HEK293T (cell line): Measurements from ENCODE around the gene TPPP2.

Experiments
- ARNT ChIP-seq: fragments of 450-650 bp; IDR thresholded peaks from 2 replicates; pipeline ENCODE4 v1.6.1; 2017; ENCODE audit warnings: mild to moderate bottlenecking
- BHLHE40 ChIP-seq: fragments of 450-650 bp; IDR thresholded peaks from 2 replicates; pipeline ENCODE4 v1.6.1; 2016; ENCODE audit warnings: mild to moderate bottlenecking, moderate library complexity, borderline replicate concordance
- CTBP1 ChIP-seq: fragments of 450-650 bp; IDR thresholded peaks from 2 replicates; pipeline ENCODE4 v1.6.1; 2016; ENCODE audit warnings: borderline replicate concordance
- ELF4 ChIP-seq: fragments of 450-650 bp; IDR thresholded peaks from 2 replicates; pipeline ENCODE4 v1.6.1; 2017; ENCODE audit warnings: antibody characterized with exemption
- FOXA1 ChIP-seq: fragments of 450-650 bp; IDR thresholded peaks from 2 replicates; pipeline ENCODE4 v1.6.1; 2016; ENCODE audit warnings: mild to moderate bottlenecking
- FOXK2 ChIP-seq: fragments of 450-650 bp; IDR thresholded peaks from 2 replicates; pipeline ENCODE4 v1.6.1; 2016; ENCODE audit warnings: mild to moderate bottlenecking
- FOXM1 ChIP-seq: fragments of 450-650 bp; IDR thresholded peaks from 2 replicates; pipeline ENCODE4 v1.6.1; 2017; ENCODE audit warnings: mild to moderate bottlenecking, borderline replicate concordance
- HDGF ChIP-seq: fragments of 450-650 bp; IDR thresholded peaks from 2 replicates; pipeline ENCODE4 v1.6.1; 2017; ENCODE audit warnings: antibody characterized with exemption, borderline replicate concordance
- LEF1 ChIP-seq: fragments of 450-650 bp; IDR thresholded peaks from 2 replicates; pipeline ENCODE4 v1.6.1; 2017; ENCODE audit warnings: mild to moderate bottlenecking, borderline replicate concordance
- NFRKB ChIP-seq: fragments of 450-650 bp; IDR thresholded peaks from 2 replicates; pipeline ENCODE4 v1.6.1; 2016; ENCODE audit warnings: mild to moderate bottlenecking, moderate library complexity
- SP1 ChIP-seq: fragments of 450-650 bp; IDR thresholded peaks from 2 replicates; pipeline ENCODE4 v1.6.1; 2017
- SUZ12 ChIP-seq: fragments of 450-650 bp; IDR thresholded peaks from 2 replicates; pipeline ENCODE4 v1.6.1; 2016; ENCODE audit warnings: mild to moderate bottlenecking
- TARDBP ChIP-seq: fragments of 450-650 bp; IDR thresholded peaks from 2 replicates; pipeline ENCODE4 v1.6.1; 2016
- ZNF384 ChIP-seq: fragments of 450-650 bp; IDR thresholded peaks from 2 replicates; pipeline ENCODE4 v1.6.1; 2016

GRCh38 chr14:21058903-21059302 lies 28.9 kb downstream of the TPPP2 start:
- TF ChIP-seq FOXA1, result no peak
- no peak for TF ChIP-seq FOXK2
- TF ChIP-seq HDGF, result no peak
- TF ChIP-seq SP1, result no peak
- TF ChIP-seq CTBP1, result no peak
- no peak for TF ChIP-seq FOXM1
- no peak for TF ChIP-seq SUZ12
- TF ChIP-seq BHLHE40, result no peak
- no peak for TF ChIP-seq LEF1
- no peak for TF ChIP-seq TARDBP
- no peak for TF ChIP-seq ZNF384
- no peak for TF ChIP-seq ELF4
- TF ChIP-seq NFRKB, result no peak
- no peak for TF ChIP-seq ARNT
